Stimulated activated memory B cell treated with anti-CD40 and anti-IgM and Interleukin-4, amounts not matched to agents 10 μg/mL and 1 μg/mL and 100 μg/mL, for 72 hours (primary cell): ENCODE measurements around the gene ARHGAP20.

ENCODE experiments used
- ATAC-seq: fragments of 150-1000 bp; cut with Tn5 transposase; 2 replicates; pipeline ENCODE4 v1.10.0; 2021
- H3K27ac Mint-ChIP-seq: one replicate; pipeline ENCODE4 v1.8.0; 2022; ENCODE audit warnings: mild to moderate bottlenecking, mixed read lengths
- H3K27me3 Mint-ChIP-seq: one replicate; pipeline ENCODE4 v1.8.0; 2022; ENCODE audit warnings: mixed read lengths
- H3K36me3 Mint-ChIP-seq: one replicate; pipeline ENCODE4 v1.8.0; 2022; ENCODE audit warnings: mixed read lengths
- H3K4me1 Mint-ChIP-seq: one replicate; pipeline ENCODE4 v1.8.0; 2022; ENCODE audit warnings: mixed read lengths
- H3K4me3 Mint-ChIP-seq: one replicate; pipeline ENCODE4 v1.8.0; 2022; ENCODE audit warnings: mild to moderate bottlenecking, moderate library complexity, mixed read lengths
- H3K9me3 Mint-ChIP-seq: one replicate; pipeline ENCODE4 v1.8.0; 2022; ENCODE audit warnings: mixed read lengths

Gene ARHGAP20

DNA sequence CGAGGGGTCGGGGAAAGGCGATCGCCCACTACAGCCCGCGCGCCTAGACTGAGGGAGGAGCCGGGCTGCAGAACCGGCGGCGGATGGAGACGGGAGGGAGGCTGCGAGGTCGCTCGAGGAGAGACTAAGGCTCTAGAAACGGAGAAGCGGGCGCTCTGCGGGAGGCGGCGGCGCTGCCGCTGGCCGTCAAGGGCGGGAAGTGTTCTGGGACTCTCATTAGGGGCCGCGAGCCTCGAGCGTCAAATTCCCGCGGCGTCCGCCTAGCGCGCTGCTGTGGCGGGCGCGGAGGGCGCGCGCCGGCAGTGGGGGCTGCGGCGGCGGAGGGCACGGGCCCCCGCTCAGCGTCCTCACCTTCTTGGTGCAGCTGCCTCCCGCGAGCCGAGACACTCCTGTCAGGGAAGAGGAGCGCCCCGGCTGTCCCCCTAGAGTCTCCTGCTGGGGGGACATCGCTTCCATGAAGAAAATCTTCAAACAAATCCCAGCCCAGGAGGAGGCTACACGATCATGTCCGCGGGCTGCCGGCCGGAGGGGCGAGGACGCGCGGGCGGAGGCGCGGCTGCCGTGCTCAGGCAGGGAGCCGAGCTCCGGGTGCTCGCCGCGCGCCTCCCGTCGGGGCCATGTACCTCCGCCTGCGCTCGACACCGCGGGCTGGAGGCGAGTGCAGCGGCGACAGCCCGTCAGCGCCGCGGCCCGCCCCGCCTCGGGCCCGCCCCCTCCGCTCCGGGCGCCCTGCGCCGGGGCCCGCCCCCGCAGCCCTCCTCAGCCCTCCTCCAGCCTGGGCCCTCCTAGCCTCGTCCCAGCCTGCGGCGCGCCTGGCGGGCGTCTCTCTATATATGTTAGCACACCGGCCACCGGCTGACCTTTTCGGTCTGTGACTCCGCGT is at the start of gene ARHGAP20:
Gene ARHGAP20 (minus strand): TSS at position 662 of the 883 bp plus-strand sequence. CDS start 206 bp downstream, at position 456.
- Mint-ChIP-seq H3K27ac (peak within 1 kb of the TSS; percentile 71), H3K9me3 (no peaks in the 10 kb centered on the region), H3K36me3 (peaks cover 5% of the 10 kb centered on the region), H3K4me3 (peak within 1 kb of the TSS; percentile 85), H3K4me1 (peaks cover 25% of the 10 kb centered on the region), H3K27me3 (peaks cover 37% of the 10 kb centered on the region)
- ATAC-seq: peak; percentile 95

GRCh38 chr11:110761991-110762390 is 49.8 kb upstream of the ARHGAP20 start:
- no peak overlapping the region for H3K4me3 Mint-ChIP-seq
- no peak overlapping the region for H3K27ac Mint-ChIP-seq
- no peaks in the 10 kb centered on the region for H3K4me1 Mint-ChIP-seq
- no peaks in the 10 kb centered on the region for H3K36me3 Mint-ChIP-seq
- no peaks in the 10 kb centered on the region for H3K9me3 Mint-ChIP-seq
- ATAC-seq: no peak
- H3K27me3 Mint-ChIP-seq: no peaks in the 10 kb centered on the region

DNA sequence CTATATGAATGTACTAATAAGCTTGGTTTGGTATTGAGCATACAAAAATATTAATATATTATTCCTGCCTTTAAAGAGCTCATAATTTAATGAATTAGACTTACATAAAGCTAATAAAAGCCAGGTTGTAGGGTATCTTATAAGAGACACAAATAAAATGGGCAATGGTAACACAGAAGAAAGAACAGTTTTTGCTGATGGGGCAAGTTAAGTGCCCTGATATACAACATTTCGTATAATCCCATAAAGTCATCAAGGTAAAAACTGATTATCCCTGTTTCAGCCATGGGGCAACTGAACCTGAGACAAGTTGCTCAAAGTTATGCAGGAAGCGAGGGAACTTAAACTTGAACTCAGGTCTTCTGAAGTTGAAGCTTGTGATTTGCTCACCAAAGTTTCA is 48.9 kb upstream of the ARHGAP20 start:
- no peak overlapping the region for H3K27ac Mint-ChIP-seq

GRCh38 chr11:110759972-110760381 is 47.7 kb upstream of the ARHGAP20 start:
- no peak for ATAC-seq
- Mint-ChIP-seq H3K27ac (no peak overlapping the region), H3K36me3 (no peaks in the 10 kb centered on the region), H3K4me3 (no peak overlapping the region), H3K9me3 (no peaks in the 10 kb centered on the region), H3K27me3 (no peaks in the 10 kb centered on the region), H3K4me1 (no peaks in the 10 kb centered on the region)

More for the DNA sequence above, 48.9 kb upstream of the ARHGAP20 start:
- H3K4me1 Mint-ChIP-seq: no peaks in the 10 kb centered on the region
- no peaks in the 10 kb centered on the region for H3K36me3 Mint-ChIP-seq
- H3K27me3 Mint-ChIP-seq: no peaks in the 10 kb centered on the region
- ATAC-seq: no peak
- no peaks in the 10 kb centered on the region for H3K9me3 Mint-ChIP-seq
- no peak overlapping the region for H3K4me3 Mint-ChIP-seq

- no peaks in the 10 kb centered on the region for H3K4me1 Mint-ChIP-seq
- H3K27ac Mint-ChIP-seq: no peak overlapping the region
- H3K36me3 Mint-ChIP-seq: peaks cover 4% of the 10 kb centered on the region
- H3K27me3 Mint-ChIP-seq: no peaks in the 10 kb centered on the region
- no peak for ATAC-seq
- no peak overlapping the region for H3K4me3 Mint-ChIP-seq
- H3K9me3 Mint-ChIP-seq: peaks cover 4% of the 10 kb centered on the region
These were observed 45.9 kb upstream of the ARHGAP20 start for GRCh38 chr11:110757962-110758755.

DNA sequence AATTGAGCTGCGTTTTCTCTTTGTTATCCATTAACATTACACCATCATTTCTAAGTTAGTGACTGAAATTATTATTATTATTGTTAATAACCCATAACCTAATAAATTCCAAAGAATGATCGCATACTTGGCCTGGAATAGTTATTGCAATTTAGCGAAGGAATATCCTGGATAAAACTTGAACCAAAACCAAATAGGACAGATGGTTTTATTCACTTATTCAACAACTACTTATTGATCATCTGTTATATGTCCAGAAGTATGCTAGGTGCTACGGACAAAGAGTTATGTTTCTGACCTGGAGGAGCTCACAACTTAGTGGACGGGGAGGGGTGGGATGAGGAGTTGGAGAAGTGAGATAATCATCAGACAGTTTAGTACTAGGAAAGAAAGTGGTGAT is 44.8 kb upstream of the ARHGAP20 start:
- peaks cover 11% of the 10 kb centered on the region for H3K36me3 Mint-ChIP-seq

DNA sequence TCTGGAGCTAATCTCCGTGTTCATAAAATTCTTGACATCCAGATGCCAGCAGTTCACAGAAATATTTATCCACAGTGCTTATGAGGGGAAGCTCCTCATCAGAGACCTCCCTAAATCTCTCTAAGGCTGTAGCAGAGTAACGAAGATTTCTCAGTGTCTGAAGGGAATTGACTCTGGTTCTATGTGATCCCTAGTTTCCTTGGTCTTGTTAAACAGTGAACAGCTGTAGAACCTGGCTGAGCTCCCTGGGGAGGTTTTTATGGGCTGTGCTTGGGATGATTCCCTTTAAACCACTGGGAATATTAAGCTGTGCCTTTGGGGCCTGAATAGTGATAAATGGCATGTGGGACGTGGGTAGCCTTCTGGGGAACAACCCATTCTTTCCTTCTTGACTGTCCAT is 43.7 kb upstream of the ARHGAP20 start:
- Mint-ChIP-seq H3K27ac (no peak overlapping the region), H3K4me1 (no peaks in the 10 kb centered on the region), H3K9me3 (peaks cover 16% of the 10 kb centered on the region), H3K36me3 (peaks cover 11% of the 10 kb centered on the region), H3K27me3 (no peaks in the 10 kb centered on the region), H3K4me3 (no peak overlapping the region)
- no peak for ATAC-seq

More for the DNA sequence above, 44.8 kb upstream of the ARHGAP20 start:
- Mint-ChIP-seq H3K27ac (no peak overlapping the region), H3K4me3 (no peak overlapping the region), H3K4me1 (no peaks in the 10 kb centered on the region), H3K9me3 (peaks cover 11% of the 10 kb centered on the region), H3K27me3 (no peaks in the 10 kb centered on the region)
- ATAC-seq: no peak

DNA sequence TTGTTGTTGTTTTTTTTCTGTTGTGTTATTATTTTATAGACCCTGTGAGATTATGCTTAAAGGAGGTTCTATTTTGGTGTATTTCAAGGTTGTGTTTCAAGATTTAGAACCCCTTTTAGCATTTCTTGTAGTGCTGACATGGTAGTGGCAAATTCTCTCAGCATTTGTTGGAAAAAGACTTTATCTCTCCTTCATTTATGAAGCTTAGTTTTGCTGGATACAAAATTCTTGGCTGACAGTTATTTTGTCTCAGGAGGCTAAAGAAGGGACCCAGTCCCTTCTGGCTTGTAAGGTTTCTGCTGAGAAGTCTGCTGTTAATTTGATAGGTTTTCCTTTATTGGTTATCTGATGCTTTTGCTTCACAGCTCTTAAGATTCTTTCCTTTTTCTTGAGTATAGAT is 40.7 kb upstream of the ARHGAP20 start:
- no peak for ATAC-seq
- Mint-ChIP-seq H3K27me3 (no peaks in the 10 kb centered on the region), H3K27ac (no peak overlapping the region), H3K36me3 (peaks cover 11% of the 10 kb centered on the region), H3K4me1 (no peaks in the 10 kb centered on the region), H3K4me3 (no peak overlapping the region), H3K9me3 (peaks cover 19% of the 10 kb centered on the region)

DNA sequence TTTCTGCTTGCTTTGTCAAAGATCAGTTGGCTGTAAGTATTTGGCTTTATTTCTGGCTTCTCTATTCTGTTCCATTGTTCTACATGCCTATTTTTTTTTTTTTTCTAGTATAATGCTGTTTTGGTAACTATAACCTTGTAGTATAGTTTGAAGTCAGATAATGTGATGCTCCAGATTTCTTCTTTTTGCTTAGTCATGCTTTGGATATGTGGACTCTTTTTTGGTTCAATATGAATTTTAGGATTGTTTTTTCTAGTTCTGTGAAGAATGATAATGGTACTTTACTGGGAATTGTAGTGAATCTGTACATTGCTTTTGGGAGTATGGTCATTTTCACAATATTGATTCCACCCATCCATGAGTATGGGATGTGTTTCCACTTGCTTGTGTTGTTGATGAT is 37.9 kb upstream of the ARHGAP20 start:
- peaks cover 19% of the 10 kb centered on the region for H3K9me3 Mint-ChIP-seq
- H3K27me3 Mint-ChIP-seq: no peaks in the 10 kb centered on the region
- peaks cover 11% of the 10 kb centered on the region for H3K36me3 Mint-ChIP-seq
- H3K4me1 Mint-ChIP-seq: peaks cover 5% of the 10 kb centered on the region
- no peak for ATAC-seq
- H3K27ac Mint-ChIP-seq: no peak overlapping the region
- no peak overlapping the region for H3K4me3 Mint-ChIP-seq

DNA sequence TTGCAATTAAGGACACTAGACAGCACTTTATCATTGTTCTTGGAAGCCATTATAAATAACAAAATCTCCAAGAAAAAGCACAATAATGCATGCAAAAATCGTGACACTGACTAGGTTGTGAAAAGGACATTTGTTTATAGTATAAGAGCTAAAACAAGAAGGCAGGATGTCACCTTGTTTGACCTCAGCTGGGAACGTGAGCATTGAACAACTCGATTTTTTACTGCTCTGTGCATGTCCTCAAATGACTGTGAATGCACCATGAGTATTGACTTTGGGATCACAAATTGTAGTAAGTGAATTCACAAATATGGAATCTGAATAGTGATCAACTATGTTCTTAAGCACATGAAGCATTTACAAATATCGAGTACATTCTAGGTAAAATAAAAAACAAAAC is 35.3 kb upstream of the ARHGAP20 start:
- no peaks in the 10 kb centered on the region for H3K27me3 Mint-ChIP-seq
- H3K9me3 Mint-ChIP-seq: peaks cover 10% of the 10 kb centered on the region
- no peak for ATAC-seq
- peaks cover 9% of the 10 kb centered on the region for H3K4me1 Mint-ChIP-seq
- no peak overlapping the region for H3K4me3 Mint-ChIP-seq
- no peak overlapping the region for H3K27ac Mint-ChIP-seq
- peaks cover under 1% of the 10 kb centered on the region for H3K36me3 Mint-ChIP-seq

- H3K36me3 Mint-ChIP-seq: no peaks in the 10 kb centered on the region
- ATAC-seq: no peak
- H3K9me3 Mint-ChIP-seq: no peaks in the 10 kb centered on the region
- H3K4me3 Mint-ChIP-seq: no peak overlapping the region
- H3K4me1 Mint-ChIP-seq: no peaks in the 10 kb centered on the region
- no peak overlapping the region for H3K27ac Mint-ChIP-seq
- peaks cover 19% of the 10 kb centered on the region for H3K27me3 Mint-ChIP-seq
These were observed 26.4 kb upstream of the ARHGAP20 start for GRCh38 chr11:110738641-110739040.

- Mint-ChIP-seq H3K9me3 (no peaks in the 10 kb centered on the region), H3K4me3 (no peak overlapping the region), H3K27ac (no peak overlapping the region), H3K36me3 (no peaks in the 10 kb centered on the region), H3K4me1 (no peaks in the 10 kb centered on the region), H3K27me3 (peaks cover 24% of the 10 kb centered on the region)
- no peak for ATAC-seq
These were observed 25.4 kb upstream of the ARHGAP20 start for GRCh38 chr11:110737593-110737992.

DNA sequence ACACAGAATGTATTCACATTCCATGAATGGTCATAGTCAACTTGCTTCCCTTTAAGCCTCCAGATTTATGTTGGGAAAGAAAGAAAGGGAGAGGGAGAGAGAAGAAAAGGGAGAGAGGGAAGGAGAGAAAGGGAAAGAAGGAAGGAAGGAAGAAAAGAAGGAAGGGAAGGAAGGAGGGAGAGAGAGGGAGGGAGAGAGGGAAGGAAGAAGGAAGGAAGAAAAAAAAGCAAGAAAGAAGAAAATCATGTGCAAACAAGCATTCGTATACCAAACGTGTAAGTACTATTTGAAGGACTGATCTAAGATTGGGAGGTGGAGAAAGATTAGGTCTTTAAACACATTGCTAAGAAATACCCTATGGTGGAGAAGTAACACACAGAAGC is 23.9 kb upstream of the ARHGAP20 start:
- H3K27me3 Mint-ChIP-seq: peaks cover 28% of the 10 kb centered on the region
- no peak for ATAC-seq
- H3K4me1 Mint-ChIP-seq: peaks cover 3% of the 10 kb centered on the region
- no peak overlapping the region for H3K27ac Mint-ChIP-seq
- H3K9me3 Mint-ChIP-seq: no peaks in the 10 kb centered on the region
- H3K4me3 Mint-ChIP-seq: no peak overlapping the region
- no peaks in the 10 kb centered on the region for H3K36me3 Mint-ChIP-seq

DNA sequence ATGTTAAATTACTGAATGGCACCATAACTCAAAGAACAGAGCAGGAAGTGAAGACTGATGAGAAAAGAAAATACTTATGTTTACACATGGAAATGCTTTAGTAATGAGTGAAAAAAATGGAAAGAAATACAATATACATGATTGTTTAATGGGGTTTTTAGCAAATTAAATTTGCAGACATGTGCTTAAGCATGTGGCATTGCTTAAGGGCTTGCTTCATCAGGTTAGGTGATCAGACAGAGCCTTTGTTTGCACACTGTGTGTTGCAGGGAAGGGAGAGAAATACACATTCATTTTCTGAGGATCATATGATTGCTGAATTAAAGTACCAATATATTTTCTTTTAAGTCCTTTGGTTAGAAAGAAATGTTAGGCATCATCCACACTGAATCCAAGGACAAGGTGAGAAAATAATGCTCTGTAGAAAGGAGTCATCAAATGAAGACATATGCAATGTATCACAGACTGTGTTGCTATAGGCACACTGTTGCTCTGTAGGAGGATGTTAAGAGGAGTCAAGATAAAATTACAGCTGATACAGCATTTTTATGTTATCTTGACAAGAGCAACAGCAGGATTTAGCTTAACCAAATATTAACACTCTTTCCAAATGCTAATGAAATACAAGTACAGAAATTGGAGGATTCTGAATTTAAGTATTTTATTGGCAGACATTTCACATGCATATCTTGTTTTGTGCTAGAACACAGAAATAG is 23.4 kb upstream of the ARHGAP20 start:
- Mint-ChIP-seq H3K4me3 (no peak overlapping the region), H3K27ac (no peak overlapping the region), H3K27me3 (peaks cover 34% of the 10 kb centered on the region), H3K9me3 (no peaks in the 10 kb centered on the region), H3K4me1 (peaks cover 9% of the 10 kb centered on the region), H3K36me3 (no peaks in the 10 kb centered on the region)
- no peak for ATAC-seq

GRCh38 chr11:110734790-110735189 is 22.6 kb upstream of the ARHGAP20 start:
- H3K27me3 Mint-ChIP-seq: peaks cover 36% of the 10 kb centered on the region
- H3K9me3 Mint-ChIP-seq: no peaks in the 10 kb centered on the region
- ATAC-seq: no peak
- H3K36me3 Mint-ChIP-seq: no peaks in the 10 kb centered on the region
- no peak overlapping the region for H3K4me3 Mint-ChIP-seq
- no peak overlapping the region for H3K27ac Mint-ChIP-seq
- peaks cover 11% of the 10 kb centered on the region for H3K4me1 Mint-ChIP-seq
